GM19023 (cell line): ENCODE measurements around the gene FUT1.
"Not testable (repeated sequence)": the region's sequence is repeated elsewhere in the genome, so short reads cannot be mapped to it uniquely, and the experiment has no call there.

ENCODE experiments used
- ATAC-seq: cut with Tn5 transposase; IDR thresholded peaks from one replicate; pipeline ENCODE4 v1.9.1; 2021; ENCODE audit warnings: mild to moderate bottlenecking, moderate library complexity; ENCODE audit not compliant: unreplicated experiment

FUT1 gene

GRCh38 chr19:48718711-48719231 is 33.7 kb downstream of the FUT1 start:
- no peak for ATAC-seq

GRCh38 chr19:48718106-48718505 is 34.3 kb downstream of the FUT1 start:
- not testable (repeated sequence) for ATAC-seq

GRCh38 chr19:48716562-48717291 is 35.7 kb downstream of the FUT1 start:
- ATAC-seq = no peak

- no peak for ATAC-seq
Observed at GRCh38 chr19:48715681-48716171, 36.7 kb downstream of the FUT1 start.

GRCh38 chr19:48714759-48715675 is 37.4 kb downstream of the FUT1 start:
- no peak for ATAC-seq

GRCh38 chr19:48713864-48714755 is 38.3 kb downstream of the FUT1 start:
- peak; percentile 86 for ATAC-seq

GRCh38 chr19:48713041-48713863 is 39.2 kb downstream of the FUT1 start:
- ATAC-seq = no peak

GRCh38 chr19:48711106-48711662 is 41.3 kb downstream of the FUT1 start:
- no peak for ATAC-seq

GRCh38 chr19:48708471-48708870 is 44.0 kb downstream of the FUT1 start:
- ATAC-seq = no peak

GRCh38 chr19:48705431-48705830 is 47.0 kb downstream of the FUT1 start:
- ATAC-seq = no peak

GRCh38 chr19:48703316-48703715 is 49.1 kb downstream of the FUT1 start:
- no peak for ATAC-seq

GRCh38 chr19:48702701-48703100 is 49.7 kb downstream of the FUT1 start:
- ATAC-seq = no peak

GRCh38 chr19:48698046-48698445 is 54.4 kb downstream of the FUT1 start:
- no peak for ATAC-seq
